Stimulated activated CD8-positive, alpha-beta memory T cell treated with anti-CD3 and anti-CD28 coated beads, Interleukin-4, amount 100 ng/mL, for 24 hours (primary cell): ENCODE measurements around the gene SLC16A11.
"Not testable (repeated sequence)": the region's sequence is repeated elsewhere in the genome, so short reads cannot be mapped to it uniquely, and the experiment has no call there.

Experiments used
- DNase-seq: peaks from one replicate; pipeline ENCODE4 v3.0.0-alpha.2; 2020; ENCODE audit warnings: low read depth

The SLC16A11 gene

GRCh38 chr17:7043497-7044198, at the start of gene SLC16A11:
Gene SLC16A11 (minus strand): TSS chr17:7044092. CDS start chr17:7043513, 579 bp downstream.
- DNase-seq = no peak

GRCh38 chr17:7091311-7092005, 47.6 kb upstream of the SLC16A11 start:
- not testable (repeated sequence) for DNase-seq

- not testable (repeated sequence) for DNase-seq
Observed at GRCh38 chr17:7089570-7089969, 45.7 kb upstream of the SLC16A11 start.

GRCh38 chr17:7088442-7088841, 44.5 kb upstream of the SLC16A11 start:
- DNase-seq = not testable (repeated sequence)

GRCh38 chr17:7084088-7084487, 40.2 kb upstream of the SLC16A11 start:
- DNase-seq = no peak

- DNase-seq = no peak
Observed at GRCh38 chr17:7083592-7083991, 39.7 kb upstream of the SLC16A11 start.

GRCh38 chr17:7081341-7082062, 37.6 kb upstream of the SLC16A11 start:
- DNase-seq = no peak

GRCh38 chr17:7080456-7081041, 36.7 kb upstream of the SLC16A11 start:
- no peak for DNase-seq

- DNase-seq = no peak
Observed at GRCh38 chr17:7079581-7080455, 35.9 kb upstream of the SLC16A11 start, which contains the start of gene CLEC10A. Gene CLEC10A (minus strand): TSS chr17:7080251. CDS start chr17:7078812, 1,439 bp downstream.

- no peak for DNase-seq
Observed at GRCh38 chr17:7078711-7079110, 34.8 kb upstream of the SLC16A11 start.

GRCh38 chr17:7077911-7078546, 34.1 kb upstream of the SLC16A11 start:
- no peak for DNase-seq

GRCh38 chr17:7074931-7075330, 31.0 kb upstream of the SLC16A11 start:
- no peak for DNase-seq

GRCh38 chr17:7072406-7072805, 28.5 kb upstream of the SLC16A11 start:
- no peak for DNase-seq

GRCh38 chr17:7070712-7071111, 26.8 kb upstream of the SLC16A11 start:
- DNase-seq = no peak

- no peak for DNase-seq
Observed at GRCh38 chr17:7068268-7068667, 24.4 kb upstream of the SLC16A11 start.

- DNase-seq = no peak
Observed at GRCh38 chr17:7067198-7067597, 23.3 kb upstream of the SLC16A11 start.

- no peak for DNase-seq
Observed at GRCh38 chr17:7064261-7064660, 20.4 kb upstream of the SLC16A11 start.

GRCh38 chr17:7063518-7064094, 19.7 kb upstream of the SLC16A11 start:
- no peak for DNase-seq

GRCh38 chr17:7060165-7060891, 16.4 kb upstream of the SLC16A11 start:
- no peak for DNase-seq
